Calu3 (cell line): ENCODE data around the gene RAI14. TPM values are rescaled to one million over a fixed set of nuclear protein-coding genes. Genes with fewer than 3 reads are reported as not detected.

Source experiments
- BruUV-seq: library from RNA; stranded (reverse); fragments of 400-500 nt; replicated peaks from 2 replicates; lab custom pipeline; 2021; lab: Mats Ljungman, UMichigan
- CTCF ChIA-PET: fragments of 300-600 bp; sonication (Branson Sonifier 250); formaldehyde crosslinking; loops from one replicate; lab custom pipeline; 2022; ENCODE audit warnings: antibody characterized with exemption; lab: Charles Lee
- DNase-seq: peaks from one replicate; pipeline ENCODE4 v3.0.0; 2022
- H3K27ac Mint-ChIP-seq: one replicate; pipeline ENCODE4 v1.8.0; 2022; ENCODE audit warnings: mixed read lengths; ENCODE audit not compliant: unreplicated experiment
- H3K27me3 Mint-ChIP-seq: one replicate; pipeline ENCODE4 v1.8.0; 2022; ENCODE audit warnings: mixed read lengths; ENCODE audit not compliant: unreplicated experiment
- H3K36me3 Mint-ChIP-seq: one replicate; pipeline ENCODE4 v1.8.0; 2022; ENCODE audit warnings: mild to moderate bottlenecking, moderate library complexity, mixed read lengths; ENCODE audit not compliant: insufficient read depth, unreplicated experiment
- H3K4me1 Mint-ChIP-seq: one replicate; pipeline ENCODE4 v1.8.0; 2022; ENCODE audit warnings: mild to moderate bottlenecking, low read depth, mixed read lengths; ENCODE audit not compliant: unreplicated experiment
- H3K4me3 Mint-ChIP-seq: one replicate; pipeline ENCODE4 v1.8.0; 2022; ENCODE audit warnings: mild to moderate bottlenecking, low read depth, moderate library complexity, mixed read lengths; ENCODE audit not compliant: unreplicated experiment
- H3K9me3 Mint-ChIP-seq: one replicate; pipeline ENCODE4 v1.8.0; 2022; ENCODE audit warnings: low read depth, mixed read lengths; ENCODE audit not compliant: unreplicated experiment
- intact Hi-C: fragments of 100-400 bp; cut with micrococcal nuclease; formaldehyde crosslinking; loops from one replicate; pipeline ENCODE4 v1.10.0; 2022; ENCODE audit not compliant: unreplicated experiment
- total RNA-seq: library from RNA; stranded (reverse); gene quantifications from 2 replicates; pipeline ENCODE4 v1.2.3, GENCODE V29; 2022
- TF ChIP-seq, protein P1 (sequence below): fragments of 200-600 bp; IDR thresholded peaks from one replicate; pipeline ENCODE4 v1.8.0; 2022; ENCODE audit warnings: antibody characterized with exemption; ENCODE audit not compliant: unreplicated experiment

RAI14 gene
- total RNA-seq, 1 experiment from 2014 or later, result 84.3 TPM

DNA sequence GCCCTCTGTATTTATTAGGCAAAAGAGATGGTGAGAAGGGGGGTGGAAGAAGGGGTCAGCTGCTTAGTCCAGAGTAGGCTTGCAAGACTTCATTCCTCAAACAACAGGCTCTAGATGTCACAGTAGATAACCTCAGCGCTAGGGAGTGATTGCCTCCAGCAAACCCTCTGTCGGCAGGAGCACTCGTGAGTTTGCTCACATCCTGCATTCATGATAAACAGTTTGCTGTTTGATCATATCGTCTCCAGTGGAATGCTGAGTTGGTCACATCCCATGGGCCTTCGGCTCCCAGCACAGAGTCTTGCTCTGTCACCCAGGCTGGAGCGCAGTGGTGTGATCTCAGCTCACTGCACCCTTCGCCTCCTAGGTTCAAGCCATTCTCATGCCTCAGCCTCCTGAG lies 186.4 kb downstream of the RAI14 start:
- Mint-ChIP-seq H3K9me3 (no peaks in the 10 kb centered on the region), H3K27ac (no peak overlapping the region), H3K27me3 (no peaks in the 10 kb centered on the region), H3K36me3 (peaks cover 18% of the 10 kb centered on the region), H3K4me3 (no peak overlapping the region), H3K4me1 (peaks cover 16% of the 10 kb centered on the region)
- intact Hi-C loops, result no loop called here
- TF ChIP-seq, protein P1, sequence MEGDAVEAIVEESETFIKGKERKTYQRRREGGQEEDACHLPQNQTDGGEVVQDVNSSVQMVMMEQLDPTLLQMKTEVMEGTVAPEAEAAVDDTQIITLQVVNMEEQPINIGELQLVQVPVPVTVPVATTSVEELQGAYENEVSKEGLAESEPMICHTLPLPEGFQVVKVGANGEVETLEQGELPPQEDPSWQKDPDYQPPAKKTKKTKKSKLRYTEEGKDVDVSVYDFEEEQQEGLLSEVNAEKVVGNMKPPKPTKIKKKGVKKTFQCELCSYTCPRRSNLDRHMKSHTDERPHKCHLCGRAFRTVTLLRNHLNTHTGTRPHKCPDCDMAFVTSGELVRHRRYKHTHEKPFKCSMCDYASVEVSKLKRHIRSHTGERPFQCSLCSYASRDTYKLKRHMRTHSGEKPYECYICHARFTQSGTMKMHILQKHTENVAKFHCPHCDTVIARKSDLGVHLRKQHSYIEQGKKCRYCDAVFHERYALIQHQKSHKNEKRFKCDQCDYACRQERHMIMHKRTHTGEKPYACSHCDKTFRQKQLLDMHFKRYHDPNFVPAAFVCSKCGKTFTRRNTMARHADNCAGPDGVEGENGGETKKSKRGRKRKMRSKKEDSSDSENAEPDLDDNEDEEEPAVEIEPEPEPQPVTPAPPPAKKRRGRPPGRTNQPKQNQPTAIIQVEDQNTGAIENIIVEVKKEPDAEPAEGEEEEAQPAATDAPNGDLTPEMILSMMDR, result no peak
- DNase-seq, result no peak
- CTCF ChIA-PET, result no interaction called here
- BruUV-seq, result no TSS peak

DNA sequence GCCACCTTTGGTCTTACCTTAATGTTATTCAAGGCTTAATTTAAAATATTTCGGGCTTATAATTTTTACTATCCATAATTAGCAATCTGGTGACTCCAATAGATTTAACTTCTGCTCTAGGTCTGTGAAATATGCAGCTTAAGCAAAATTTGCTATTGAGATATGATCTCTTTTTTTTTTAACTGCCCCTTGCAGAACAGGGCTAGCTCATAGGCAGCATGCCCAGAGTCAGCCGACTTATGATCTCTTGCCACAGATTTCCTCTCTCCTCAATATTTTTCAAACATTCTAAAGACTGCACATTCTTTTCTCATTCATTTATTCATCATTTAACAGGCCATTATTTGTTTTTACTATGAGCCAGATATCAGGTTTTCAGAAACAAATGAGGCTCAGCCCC lies 187.4 kb downstream of the RAI14 start:
- BruUV-seq, result no TSS peak
- H3K27ac Mint-ChIP-seq, result no peak overlapping the region
- no peak overlapping the region for H3K4me3 Mint-ChIP-seq
- intact Hi-C loops, result no loop called here
- H3K4me1 Mint-ChIP-seq, result peaks cover 12% of the 10 kb centered on the region
- peaks cover 15% of the 10 kb centered on the region for H3K36me3 Mint-ChIP-seq
- H3K27me3 Mint-ChIP-seq, result no peaks in the 10 kb centered on the region
- no peak for DNase-seq
- CTCF ChIA-PET, result no interaction called here
- peaks cover 2% of the 10 kb centered on the region for H3K9me3 Mint-ChIP-seq
- TF ChIP-seq, protein P1, result no peak

DNA sequence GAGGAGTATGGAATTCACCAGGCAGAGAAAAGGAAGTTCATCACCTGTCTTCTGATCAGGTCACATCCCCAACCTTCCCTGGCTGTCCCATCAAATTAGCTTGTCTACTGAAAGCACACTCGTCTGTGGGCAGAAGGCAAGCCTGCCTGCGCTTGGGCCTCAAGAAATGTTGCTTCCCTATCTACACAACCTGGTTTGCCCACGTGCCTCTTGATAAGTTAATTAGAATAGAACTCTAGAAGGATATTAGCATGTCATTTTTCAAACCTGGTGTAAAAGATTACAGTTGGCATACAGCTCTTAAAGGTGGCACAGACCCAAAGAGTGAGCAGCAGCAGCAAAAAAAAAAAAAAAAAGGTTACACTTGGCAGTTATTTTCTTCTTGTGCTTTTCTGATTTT lies 188.0 kb downstream of the RAI14 start:
- no peak overlapping the region for H3K4me3 Mint-ChIP-seq
- H3K9me3 Mint-ChIP-seq, result peaks cover 2% of the 10 kb centered on the region
- BruUV-seq, result no TSS peak
- intact Hi-C loops, result no loop called here
- DNase-seq, result no peak
- no peak overlapping the region for H3K27ac Mint-ChIP-seq
- peaks cover 9% of the 10 kb centered on the region for H3K36me3 Mint-ChIP-seq
- TF ChIP-seq, protein P1, result no peak
- peaks cover 6% of the 10 kb centered on the region for H3K4me1 Mint-ChIP-seq
- CTCF ChIA-PET, result no interaction called here
- no peaks in the 10 kb centered on the region for H3K27me3 Mint-ChIP-seq

DNA sequence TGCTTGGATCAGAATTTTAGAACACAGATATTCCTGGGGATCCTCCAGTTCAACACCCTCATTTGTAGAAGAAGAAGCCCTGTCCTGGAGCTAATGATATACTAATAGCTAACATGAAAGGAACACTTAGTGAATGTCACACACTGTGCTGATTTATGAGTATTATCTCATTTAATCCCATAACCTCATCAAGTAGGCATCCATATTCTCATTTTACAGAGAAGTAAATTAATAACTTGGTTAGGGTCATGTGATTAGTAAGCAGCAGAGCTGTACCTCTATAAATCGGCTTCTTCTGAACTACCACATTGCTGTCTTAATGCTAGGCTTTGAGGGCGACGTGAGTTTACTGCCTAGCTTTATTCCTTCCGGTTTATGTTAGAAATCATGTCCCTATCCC lies 188.9 kb downstream of the RAI14 start:
- intact Hi-C loops, result no loop called here
- Mint-ChIP-seq H3K4me3 (no peak overlapping the region), H3K4me1 (no peaks in the 10 kb centered on the region), H3K27me3 (no peaks in the 10 kb centered on the region), H3K36me3 (no peaks in the 10 kb centered on the region), H3K27ac (no peak overlapping the region), H3K9me3 (peaks cover 2% of the 10 kb centered on the region)
- TF ChIP-seq, protein P1, result no peak
- CTCF ChIA-PET, result no interaction called here
- no TSS peak for BruUV-seq
- no peak for DNase-seq
